Endothelial cell of umbilical vein (primary cell): ENCODE measurements around the gene HOXB5. TPM values are rescaled to one million over a fixed set of nuclear protein-coding genes. Genes with fewer than 3 reads are reported as not detected.
A peak's percentile ranks its signal among the peaks of the same experiment; 100 is the strongest.

ENCODE experiments used
- BruUV-seq: library from RNA; stranded (reverse); fragments of 400-500 nt; replicated peaks from 2 replicates; lab custom pipeline; 2021; lab: Mats Ljungman, UMichigan
- CTCF ChIA-PET: fragments of 300-600, 350-600 bp; sonication (Branson Sonifier 250); formaldehyde crosslinking; loops from one replicate; lab custom pipeline; 2021; ENCODE audit warnings: antibody characterized with exemption, inconsistent platforms; lab: Charles Lee
- POLR2A ChIA-PET: fragments of 300-600, 350-600 bp; sonication (Branson Sonifier 250); formaldehyde crosslinking; loops from one replicate; lab custom pipeline; 2021; ENCODE audit warnings: antibody characterized with exemption, inconsistent platforms; lab: Charles Lee
- DNase-seq: peaks from one replicate; pipeline ENCODE4 v3.0.0-alpha.2; 2011; ENCODE audit warnings: low read depth, low spot score
- FAIRE-seq: peaks from 2 replicates; lab custom pipeline; 2011; peaks lifted over from hg19 to GRCh38; lab: Jason Lieb, UNC
- H2AFZ ChIP-seq: 2 replicates; pipeline ENCODE4 v1.6.0; 2012; ENCODE audit warnings: low read depth, low read length, control low read depth, inconsistent platforms
- H3K27ac ChIP-seq: 2 replicates; pipeline ENCODE4 v1.5.1; 2011; ENCODE audit warnings: low read depth, mild to moderate bottlenecking, control low read depth, low read length, moderate library complexity; ENCODE audit not compliant: insufficient read depth
- H3K27me3 ChIP-seq, 2 experiments: 2 replicates each; pipeline versions ENCODE4 v1.6.0 to v1.6.1; 2011; ENCODE audit warnings: low read length in 2 of 2, mixed read lengths in 1 of 2; ENCODE audit not compliant: control insufficient read depth in 2 of 2, insufficient read depth in 2 of 2
- H3K36me3 ChIP-seq, 2 experiments: 2 replicates in 1 of 2; 3 replicates in 1 of 2; pipeline ENCODE4 v1.5.1; 2011; ENCODE audit warnings: low read length in 2 of 2, mild to moderate bottlenecking in 1 of 2, moderate library complexity in 1 of 2; ENCODE audit not compliant: control insufficient read depth in 2 of 2, insufficient read depth in 2 of 2; ENCODE audit errors: extremely low read depth in 1 of 2
- H3K4me1 ChIP-seq: 3 replicates; pipeline ENCODE4 v1.5.1; 2011; ENCODE audit warnings: mild to moderate bottlenecking, low read length; ENCODE audit not compliant: control insufficient read depth, insufficient read depth; ENCODE audit errors: extremely low read depth
- H3K4me2 ChIP-seq: 2 replicates; pipeline ENCODE4 v1.6.1; 2011; ENCODE audit warnings: low read length, control low read depth, mixed read lengths; ENCODE audit not compliant: insufficient read depth
- H3K4me3 ChIP-seq, 3 experiments: fragments of 200-600 bp in 1 of 3; sonication (generic), shearing (Covaris generic) in 1 of 3; replicated peaks in 1 of 3; 2 replicates each; pipeline ENCODE4 v1.5.1; 2011 to 2016; ENCODE audit warnings: control low read depth in 3 of 3, low read length in 3 of 3, mild to moderate bottlenecking in 2 of 3, inconsistent platforms in 1 of 3, low read depth in 1 of 3, moderate library complexity in 1 of 3; ENCODE audit not compliant: insufficient read depth in 1 of 3
- H3K79me2 ChIP-seq: 2 replicates; pipeline ENCODE4 v1.6.0; 2012; ENCODE audit warnings: low read length, inconsistent platforms; ENCODE audit not compliant: control insufficient read depth, insufficient read depth
- H3K9ac ChIP-seq: replicated peaks from 2 replicates; pipeline ENCODE3; 2011; ENCODE audit warnings: low read length, control low read depth; ENCODE audit not compliant: insufficient read depth; ENCODE audit errors: extremely low read depth
- H3K9me1 ChIP-seq: replicated peaks from 3 replicates; pipeline ENCODE4 v1.6.0; 2011; ENCODE audit warnings: mild to moderate bottlenecking, low read length; ENCODE audit not compliant: control insufficient read depth, insufficient read depth; ENCODE audit errors: extremely low read depth
- H3K9me3 ChIP-seq: replicated peaks from 2 replicates; pipeline ENCODE4 v1.5.1; 2012; ENCODE audit warnings: low read length, inconsistent platforms; ENCODE audit not compliant: control insufficient read depth, insufficient read depth
- H4K20me1 ChIP-seq: replicated peaks from 2 replicates; pipeline ENCODE3; 2011; ENCODE audit warnings: mild to moderate bottlenecking, low read length; ENCODE audit not compliant: control insufficient read depth, insufficient read depth; ENCODE audit errors: extremely low read depth
- CTCF ChIP-seq, 2 donors: IDR thresholded peaks; 1 replicate in 1 of 2; 2 replicates in 1 of 2; pipeline ENCODE4 v1.5.1; 2011; ENCODE audit warnings: low read length in 2 of 2, mild to moderate bottlenecking in 2 of 2, moderate library complexity in 2 of 2, control low read depth in 1 of 2, inconsistent platforms in 1 of 2, low read depth in 1 of 2; ENCODE audit not compliant: insufficient read depth in 1 of 2; ENCODE audit errors: extremely low read depth in 1 of 2
- MAX ChIP-seq: IDR thresholded peaks from 2 replicates; pipeline ENCODE4 v1.6.1; 2011; ENCODE audit not compliant: insufficient read depth, insufficient read length
- POLR2A ChIP-seq: IDR thresholded peaks from 2 replicates; pipeline ENCODE4 v1.6.1; 2012; ENCODE audit warnings: low read depth, mild to moderate bottlenecking, control low read depth, low read length
- dilution Hi-C: fragments of 300-500 bp; cut with MboI; formaldehyde crosslinking; loops from one replicate; pipeline ENCODE4 v1.15.0; 2019; ENCODE audit warnings: low sequenced_read_pairs; ENCODE audit not compliant: extremely low pct_ligation_motif_present
- intact Hi-C: fragments of 100-400 bp; cut with micrococcal nuclease; formaldehyde crosslinking; loops from one replicate; pipeline ENCODE4 v1.10.0; 2022
- polyA plus RNA-seq, 4 experiments: library from polyadenylated mRNA; depleted of rRNA in 3 of 4; stranded (reverse) in 3 of 4; unstranded in 1 of 4; fragments of >200 nt; gene quantifications; 2 replicates each; pipeline versions ENCODE4 v1.2.1 to v1.2.3, GENCODE V29; 2011 to 2012; ENCODE audit warnings: missing spikeins in 1 of 4
- total RNA-seq: library from RNA; stranded (reverse); gene quantifications from 2 replicates; pipeline ENCODE4 v1.2.3, GENCODE V29; 2021

HOXB5 gene
- total and polyA plus RNA-seq, 2 donors (not counting 3 experiments of a cell fraction or from before 2014, with no cell fraction given) = 2.0 to 8.5 TPM

- CTCF ChIA-PET = interaction anchor here (0.7 to 3.8 kb wide), 7 partner anchors 11 to 210 kb away, joined by 3 to 28 read pairs (median 4); no protein-coding TSS in a partner anchor
- intact Hi-C loops = no loop called here
- dilution Hi-C loops = no loop called here
- no peak overlapping the region for H3K4me3 ChIP-seq
- no peaks in the 10 kb centered on the region for H4K20me1 ChIP-seq
- POLR2A ChIA-PET = interaction anchor here (0.8 to 1.9 kb wide), 3 partner anchors 10 to 32 kb away, joined by 3 to 10 read pairs (median 8); no protein-coding TSS in a partner anchor
- DNase-seq (no peak), FAIRE-seq (no peak)
- H3K4me2 ChIP-seq = peak overlapping the region; percentile 88
- TF ChIP-seq POLR2A = no peak
- peaks cover 60% of the 10 kb centered on the region for H3K79me2 ChIP-seq
- H3K9me3 ChIP-seq = no peaks in the 10 kb centered on the region
- no peaks in the 10 kb centered on the region for H3K9me1 ChIP-seq
- H3K4me1 ChIP-seq = peaks cover 43% of the 10 kb centered on the region
- peak overlapping the region; percentile 67 for H3K27ac ChIP-seq
- no peaks in the 10 kb centered on the region for H3K27me3 ChIP-seq
- H2AFZ ChIP-seq = no peak overlapping the region
- H3K9ac ChIP-seq = peak overlapping the region; percentile 24
- peaks cover 7 to 9% of the 10 kb centered on the region in 2 experiments for H3K36me3 ChIP-seq
- BruUV-seq = no TSS peak
Observed at GRCh38 chr17:48546137-48546923, 47.2 kb downstream of the HOXB5 start.

DNA sequence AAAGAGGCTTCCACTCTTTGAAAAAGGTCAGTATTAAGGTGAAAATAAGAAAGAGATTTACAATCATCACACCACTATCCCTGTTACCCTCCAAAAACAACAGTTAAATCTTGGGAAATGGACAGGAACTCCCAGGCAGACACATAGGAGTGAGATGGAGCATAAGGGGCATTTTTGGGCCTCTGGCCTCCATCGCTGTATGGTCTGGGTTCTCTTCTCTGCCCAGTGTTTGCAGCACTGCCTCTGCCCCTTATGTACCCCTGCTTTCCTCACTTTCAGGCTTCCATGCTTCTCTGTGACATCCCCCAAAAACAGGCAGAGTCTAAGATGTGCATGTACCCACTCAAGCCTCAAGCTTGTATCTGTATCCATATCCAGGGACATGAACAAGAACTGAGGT lies 48.0 kb downstream of the HOXB5 start:
- ChIA-PET POLR2A (no interaction called here), CTCF (interaction anchor here (1.2 kb wide), 1 partner anchor 11 kb away, joined by 4 read pairs; no protein-coding TSS in a partner anchor)
- Histone ChIP-seq H3K9ac (peak overlapping the region; percentile 91), H3K9me1 (no peaks in the 10 kb centered on the region), H3K4me1 (peaks cover 49% of the 10 kb centered on the region), H3K4me2 (peak overlapping the region; percentile 78), H3K79me2 (peaks cover 62% of the 10 kb centered on the region), H3K36me3 (peaks cover 6 to 7% of the 10 kb centered on the region in 2 experiments), H3K4me3 (peak overlapping the region in 1 of 3 experiments; percentile 97), H3K9me3 (no peaks in the 10 kb centered on the region), H4K20me1 (no peaks in the 10 kb centered on the region), H3K27me3 (no peaks in the 10 kb centered on the region), H3K27ac (peak overlapping the region; percentile 60), H2AFZ (no peak overlapping the region)
- dilution Hi-C loops = no loop called here
- intact Hi-C loops = loop anchor here (1.0 to 2.0 kb wide), 2 partner anchors 8 to 23 kb away; no protein-coding TSS in a partner anchor
- DNase-seq = no peak
- no TSS peak for BruUV-seq
- peak; percentile 33 for FAIRE-seq
- TF ChIP-seq MAX (no peak), CTCF (IDR thresholded peaks at IDR 0.05; ENCODE audit: extremely low read depth in 1 of 2, insufficient read depth in 1 of 2, low read depth in 1 of 2, low read length in 2 of 2) (no peak)
